PC-3 (cell line): ENCODE data around the gene DERL3. TPM values are rescaled to one million over a fixed set of nuclear protein-coding genes. Genes with fewer than 3 reads are reported as not detected.

ENCODE experiments used
- ATAC-seq: fragments of 200-7000 bp; cut with Tn5 transposase; 2 replicates; pipeline ENCODE4 v1.9.1; 2020; ENCODE audit warnings: mild to moderate bottlenecking, moderate library complexity
- BruUV-seq: library from RNA; stranded (reverse); fragments of 400-500 nt; replicated peaks from 2 replicates; lab custom pipeline; 2021; lab: Mats Ljungman, UMichigan
- CTCF ChIA-PET: fragments of 300-600 bp; sonication (Branson Sonifier 250); formaldehyde crosslinking; loops from one replicate; lab custom pipeline; 2022; ENCODE audit warnings: antibody characterized with exemption; lab: Charles Lee
- POLR2A ChIA-PET: fragments of 300-600 bp; sonication (Branson Sonifier 250); formaldehyde crosslinking; loops from one replicate; lab custom pipeline; 2022; ENCODE audit warnings: antibody characterized with exemption; ENCODE audit not compliant: unreplicated experiment; lab: Charles Lee
- DNase-seq: peaks from one replicate; pipeline ENCODE4 v3.0.0-alpha.2; 2015
- H2AFZ ChIP-seq: fragments of 300-600 bp; sonication (generic); 2 replicates; pipeline ENCODE4 v1.6.0; 2016; ENCODE audit warnings: antibody characterized with exemption, low read length
- H3F3A ChIP-seq: fragments of 300-600 bp; sonication (generic); one replicate; pipeline ENCODE4 v1.6.0; 2017; ENCODE audit warnings: antibody characterized with exemption, low read length, control low read depth, mild to moderate bottlenecking; ENCODE audit not compliant: unreplicated experiment
- H3K27ac ChIP-seq: fragments of 300-600 bp; sonication (generic); 2 replicates; pipeline ENCODE4 v1.5.1; 2016; ENCODE audit warnings: mild to moderate bottlenecking, low read length
- H3K27me3 ChIP-seq: fragments of 300-600 bp; sonication (generic); 2 replicates; pipeline ENCODE4 v1.6.1; 2016; ENCODE audit warnings: low read length, mixed read lengths
- H3K36me3 ChIP-seq: fragments of 300-600 bp; sonication (generic); 2 replicates; pipeline ENCODE4 v1.6.1; 2016; ENCODE audit warnings: low read depth, mixed run types, low read length, mixed read lengths
- H3K4me1 ChIP-seq: fragments of 300-600 bp; sonication (generic); 2 replicates; pipeline ENCODE4 v1.5.1; 2016; ENCODE audit warnings: low read length; ENCODE audit not compliant: insufficient read depth
- H3K4me2 ChIP-seq: fragments of 300-600 bp; sonication (generic); 2 replicates; pipeline ENCODE4 v1.6.0; 2016; ENCODE audit warnings: low read length
- H3K4me3 ChIP-seq: fragments of 300-600 bp; sonication (generic); 2 replicates; pipeline ENCODE4 v1.5.1; 2016; ENCODE audit warnings: mild to moderate bottlenecking, low read length, mixed read lengths
- H3K79me2 ChIP-seq: fragments of 300-600 bp; sonication (generic); 2 replicates; pipeline ENCODE4 v1.6.1; 2017; ENCODE audit warnings: low read length, mixed read lengths
- H3K9ac ChIP-seq: fragments of 300-600 bp; sonication (generic); 2 replicates; pipeline ENCODE4 v1.6.0; 2016; ENCODE audit warnings: mild to moderate bottlenecking, low read length
- H3K9me2 ChIP-seq: fragments of 300-600 bp; sonication (generic); replicated peaks from 2 replicates; pipeline ENCODE4 v1.6.1; 2016; ENCODE audit warnings: mixed run types, low read length, mixed read lengths
- H3K9me3 ChIP-seq: fragments of 300-600 bp; sonication (generic); 2 replicates; pipeline ENCODE4 v1.6.1; 2016; ENCODE audit warnings: low read length, mixed read lengths
- H4K20me1 ChIP-seq: fragments of 300-600 bp; sonication (generic); 2 replicates; pipeline ENCODE4 v1.6.1; 2016; ENCODE audit warnings: low read length, mixed read lengths
- CTCF ChIP-seq: fragments of 300-600 bp; sonication (generic); conservative IDR thresholded peaks from 2 replicates; pipeline ENCODE4 v1.5.1; 2017; ENCODE audit warnings: antibody characterized with exemption, low read depth, mild to moderate bottlenecking, low read length
- EZH2 ChIP-seq: fragments of 300-600 bp; sonication (generic); IDR thresholded peaks from one replicate; pipeline ENCODE4 v1.6.1; 2017; ENCODE audit warnings: antibody characterized with exemption, mild to moderate bottlenecking, low read length; ENCODE audit not compliant: unreplicated experiment
- EZH2phosphoT487 ChIP-seq: fragments of 300-600 bp; sonication (generic); IDR thresholded peaks from 2 replicates; pipeline ENCODE4 v1.6.1; 2018; ENCODE audit warnings: mild to moderate bottlenecking, antibody characterized with exemption, low read length, borderline replicate concordance
- intact Hi-C: fragments of 100-400 bp; cut with micrococcal nuclease; formaldehyde crosslinking; loops from 2 replicates; pipeline ENCODE4 v1.9.0; 2023
- total RNA-seq: library from RNA; depleted of rRNA; stranded (reverse); fragments of >200 nt; gene quantifications from 2 replicates; pipeline ENCODE4 v1.2.3, GENCODE V29; 2014

Gene DERL3
- total RNA-seq, 1 experiment from 2014 or later, result not detected

GRCh38 chr22:23841292-23841691, 2.5 kb upstream of the DERL3 start:
- DNase-seq, result no peak
- Histone ChIP-seq H3K4me3 (no peak overlapping the region), H3K4me2 (no peak overlapping the region), H3K9ac (no peak overlapping the region), H3K4me1 (0 out of 2 replicates have a peak, but pooled peaks cover 3% of the 10 kb centered on the region), H3K9me2 (no peaks in the 10 kb centered on the region), H3K36me3 (no peaks in the 10 kb centered on the region), H2AFZ (no peak overlapping the region), H4K20me1 (no peaks in the 10 kb centered on the region), H3K79me2 (no peaks in the 10 kb centered on the region), H3F3A (no peaks in the 10 kb centered on the region), H3K27ac (no peak overlapping the region), H3K9me3 (no peaks in the 10 kb centered on the region), H3K27me3 (no peaks in the 10 kb centered on the region)
- no peak for TF ChIP-seq EZH2
- TF ChIP-seq EZH2phosphoT487, result no peak
- no peak for TF ChIP-seq CTCF
- ChIA-PET CTCF (no interaction called here), POLR2A (no interaction called here)
- intact Hi-C loops, result no loop called here
- no peak for ATAC-seq
- no TSS peak for BruUV-seq

DNA sequence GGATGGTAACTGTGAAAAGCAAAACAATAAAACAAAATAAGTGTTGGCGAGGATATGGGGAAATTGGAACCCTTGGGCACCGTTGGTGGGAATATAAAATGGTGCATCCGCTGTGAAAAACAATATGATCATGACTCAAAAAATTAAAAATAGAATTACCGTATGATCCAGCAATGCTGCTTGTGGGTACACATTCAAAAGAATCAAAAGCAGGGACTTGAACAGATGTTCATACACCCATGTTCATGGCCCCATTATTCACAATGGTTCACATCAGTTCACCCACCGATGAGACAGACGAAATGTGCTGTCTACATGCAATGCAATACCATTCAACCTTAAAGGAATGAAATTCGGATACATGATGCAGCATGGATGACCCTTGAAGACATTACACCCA, 1.2 kb upstream of the DERL3 start:
- DNase-seq, result no peak
- BruUV-seq, result no TSS peak
- no peaks in the 10 kb centered on the region for H3F3A ChIP-seq
- CTCF ChIA-PET, result interaction anchor here (0.7 kb wide), 1 partner anchor 10 kb away, joined by 5 read pairs; no protein-coding TSS in a partner anchor
- TF ChIP-seq EZH2phosphoT487, result no peak
- no peak for TF ChIP-seq EZH2
- TF ChIP-seq CTCF, result no peak
- no peak overlapping the region for H3K27ac ChIP-seq
- no peak for ATAC-seq
- H3K4me2 ChIP-seq, result no peak overlapping the region
- H4K20me1 ChIP-seq, result no peaks in the 10 kb centered on the region
- H3K9ac ChIP-seq, result no peak overlapping the region
- H3K4me1 ChIP-seq, result 0 out of 2 replicates have a peak, but pooled peaks cover 3% of the 10 kb centered on the region
- H3K9me3 ChIP-seq, result no peaks in the 10 kb centered on the region
- no peaks in the 10 kb centered on the region for H3K36me3 ChIP-seq
- POLR2A ChIA-PET, result no interaction called here
- H3K79me2 ChIP-seq, result no peaks in the 10 kb centered on the region
- no peak overlapping the region for H3K4me3 ChIP-seq
- intact Hi-C loops, result no loop called here
- no peaks in the 10 kb centered on the region for H3K27me3 ChIP-seq
- H3K9me2 ChIP-seq, result no peaks in the 10 kb centered on the region
- no peak overlapping the region for H2AFZ ChIP-seq

DNA sequence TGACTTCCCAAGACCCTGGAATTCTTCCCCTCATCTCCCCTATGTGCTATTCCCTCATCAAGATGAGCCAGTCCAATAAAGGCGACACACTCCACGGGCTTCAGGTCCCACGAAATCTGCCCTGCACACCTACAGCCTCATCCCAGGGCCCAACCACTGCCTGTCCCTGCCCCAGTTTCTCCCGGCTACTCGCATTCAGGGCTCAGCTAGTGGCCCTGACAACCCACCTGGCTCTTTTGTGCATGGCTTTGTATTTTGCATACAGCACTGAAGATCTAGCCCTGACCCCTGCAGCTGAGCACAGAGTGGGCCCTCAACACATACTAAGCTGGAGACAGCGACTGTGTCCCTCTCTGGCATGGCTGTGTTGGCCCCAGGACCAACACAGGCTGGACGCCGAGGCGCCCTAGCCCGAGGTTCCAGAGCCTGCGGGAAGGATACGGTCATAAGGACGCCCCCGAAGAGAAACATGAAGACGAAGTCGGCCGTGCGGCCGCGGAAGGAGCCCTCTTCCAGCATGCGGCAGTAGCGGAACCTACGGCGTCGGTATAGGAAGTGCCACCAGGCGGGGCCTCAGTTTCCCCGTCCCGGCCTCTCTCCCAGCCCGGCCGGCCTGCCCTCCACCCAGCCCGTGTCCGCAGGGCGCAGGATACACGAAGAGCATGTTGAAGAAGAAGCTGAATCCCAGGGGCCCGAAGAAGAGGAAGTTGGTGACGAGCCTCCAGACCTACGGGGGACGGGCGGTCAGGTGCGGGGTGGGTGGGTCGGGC, 710 bp downstream of the DERL3 start:
- H3K27ac ChIP-seq, result no peak overlapping the region
- no peak overlapping the region for H3K9ac ChIP-seq
- H3K4me1 ChIP-seq, result 0 out of 2 replicates have a peak, but pooled peaks cover 3% of the 10 kb centered on the region
- H2AFZ ChIP-seq, result no peak overlapping the region
- ATAC-seq (no peak), DNase-seq (no peak)
- no peak for TF ChIP-seq CTCF
- TF ChIP-seq EZH2phosphoT487, result no peak
- no peak for TF ChIP-seq EZH2
- H3K9me3 ChIP-seq, result no peaks in the 10 kb centered on the region
- no peaks in the 10 kb centered on the region for H3K27me3 ChIP-seq
- H3F3A ChIP-seq, result no peaks in the 10 kb centered on the region
- BruUV-seq, result no TSS peak
- H3K4me2 ChIP-seq, result no peak overlapping the region
- H3K4me3 ChIP-seq, result no peak overlapping the region
- CTCF ChIA-PET, result no interaction called here
- intact Hi-C loops, result no loop called here
- POLR2A ChIA-PET, result no interaction called here
- no peaks in the 10 kb centered on the region for H3K36me3 ChIP-seq
- no peaks in the 10 kb centered on the region for H3K79me2 ChIP-seq
- H4K20me1 ChIP-seq, result no peaks in the 10 kb centered on the region
- H3K9me2 ChIP-seq, result no peaks in the 10 kb centered on the region
